H7 (cell line): ENCODE data around the gene THBS2. TPM values are rescaled to one million over a fixed set of nuclear protein-coding genes. Genes with fewer than 3 reads are reported as not detected.
A peak's percentile ranks its signal among the peaks of the same experiment; 100 is the strongest.
"Not testable (repeated sequence)": the region's sequence is repeated elsewhere in the genome, so short reads cannot be mapped to it uniquely, and the experiment has no call there.

Experiments
- DNase-seq: peaks from one replicate; pipeline ENCODE4 v3.0.0; 2012
- H3K27me3 ChIP-seq: 2 replicates; pipeline ENCODE4 v1.6.0; 2011; ENCODE audit warnings: mild to moderate bottlenecking, low read length; ENCODE audit not compliant: control insufficient read depth, insufficient read depth
- H3K36me3 ChIP-seq: replicated peaks from 2 replicates; pipeline ENCODE4 v1.5.1; 2011; ENCODE audit warnings: low read length; ENCODE audit not compliant: control insufficient read depth, insufficient read depth
- H3K4me3 ChIP-seq: 2 replicates; pipeline ENCODE4 v1.5.1; 2011; ENCODE audit warnings: low read depth, mild to moderate bottlenecking, control low read depth, low read length, moderate library complexity; ENCODE audit not compliant: insufficient read depth
- total RNA-seq: library from RNA; depleted of rRNA; stranded (reverse); fragments of >200 nt; shearing (Covaris generic); gene quantifications from 2 replicates; pipeline ENCODE4 v1.2.3, GENCODE V29; 2014; rRNA removed

The THBS2 gene
- 12.7 and 13.3 TPM in 2 replicates for total RNA-seq

DNA sequence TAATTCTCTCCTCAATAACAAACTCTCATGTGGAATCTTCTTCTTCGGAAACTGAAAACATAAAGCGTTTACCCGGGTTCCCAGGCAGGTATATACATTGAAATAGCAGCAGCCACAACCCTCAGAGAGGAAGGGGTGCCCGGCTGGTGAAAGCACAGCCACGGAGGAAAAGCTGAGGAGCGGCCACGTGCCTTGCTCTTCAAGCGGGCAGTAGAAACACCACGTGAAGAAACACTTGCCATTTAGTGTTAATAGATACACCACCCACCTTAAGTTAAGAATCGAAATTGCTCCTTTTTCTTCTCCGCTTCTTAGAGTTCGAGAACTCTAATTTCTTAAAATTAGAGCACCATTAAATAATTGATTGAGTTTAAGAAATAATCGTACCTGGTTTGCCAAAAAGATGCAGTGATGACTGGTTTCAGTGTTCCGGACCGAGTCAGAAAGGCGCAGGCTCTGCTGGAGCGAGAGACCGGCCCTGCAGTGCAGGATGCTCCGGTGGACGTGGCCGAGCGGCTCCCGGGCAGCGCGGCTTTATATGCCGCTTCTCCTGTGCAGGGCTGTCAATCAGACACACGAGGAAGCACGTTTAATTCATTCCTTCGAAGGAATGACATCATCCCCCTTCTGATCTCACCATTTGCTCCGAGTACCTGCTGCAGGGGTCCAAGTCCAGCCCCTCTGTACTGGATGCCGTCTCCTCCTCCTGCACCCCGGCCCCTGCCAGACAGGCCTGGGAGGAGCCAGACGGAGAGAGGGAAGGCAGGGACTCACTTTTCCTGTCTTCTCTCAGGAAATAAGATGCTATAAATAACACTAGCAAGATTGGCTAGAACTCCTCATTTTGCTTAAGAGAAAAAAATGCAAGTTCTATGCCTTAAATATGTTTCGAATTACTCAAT, at the start of gene THBS2:
Gene THBS2 (minus strand): TSS at position 510 of the 902 bp plus-strand sequence. CDS start 3,062 bp downstream, outside the sequence.
- H3K27me3 ChIP-seq: peaks cover 8% of the 10 kb centered on the region
- H3K36me3 ChIP-seq: no peaks in the 10 kb centered on the region
- DNase-seq: peak; percentile 75
- peak within 1 kb of the TSS; percentile 34 for H3K4me3 ChIP-seq

DNA sequence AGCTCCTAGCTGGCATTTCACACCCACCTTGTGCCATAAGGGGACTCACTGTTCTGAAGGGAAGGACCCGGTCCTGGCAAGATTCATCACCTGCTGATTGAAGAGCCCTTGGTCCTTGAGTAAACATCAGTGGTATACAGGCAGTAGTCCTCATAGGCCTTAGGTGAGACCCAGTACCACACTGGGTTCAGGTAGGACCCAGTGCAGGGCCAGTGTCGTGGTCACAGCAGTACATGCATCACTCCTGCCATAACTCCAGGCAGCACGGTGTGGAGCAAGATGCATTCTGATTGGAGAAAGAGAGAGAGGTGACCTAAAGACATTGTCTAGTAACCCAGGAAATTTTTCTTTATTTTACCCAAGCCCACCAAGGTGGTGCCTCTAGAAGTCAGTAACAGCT, 49.1 kb upstream of the THBS2 start:
- Histone ChIP-seq H3K4me3 (no peak overlapping the region), H3K27me3 (no peaks in the 10 kb centered on the region), H3K36me3 (no peaks in the 10 kb centered on the region)
- no peak for DNase-seq

- H3K4me3 ChIP-seq: no peak overlapping the region
- no peaks in the 10 kb centered on the region for H3K36me3 ChIP-seq
- no peak for DNase-seq
- no peaks in the 10 kb centered on the region for H3K27me3 ChIP-seq
Observed at GRCh38 chr6:169302255-169302654, 48.6 kb upstream of the THBS2 start.

DNA sequence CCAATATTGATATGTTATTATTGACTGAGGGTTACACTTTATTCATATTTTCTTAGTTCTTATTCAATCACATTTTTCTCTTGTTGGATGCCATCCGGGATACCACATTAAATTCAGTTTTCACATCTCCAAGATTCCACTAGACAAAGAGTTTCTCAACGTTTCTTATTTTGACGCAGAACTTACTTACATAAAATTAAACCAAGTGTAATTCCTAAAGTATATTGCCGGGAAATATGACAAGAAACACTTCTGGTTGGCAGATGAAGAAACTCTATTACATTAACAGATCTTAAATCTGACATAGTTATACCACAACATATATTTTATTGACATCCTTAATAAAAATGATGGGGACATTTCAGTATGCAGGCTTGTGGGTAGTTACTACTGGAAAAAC, 47.3 kb upstream of the THBS2 start:
- Histone ChIP-seq H3K27me3 (no peaks in the 10 kb centered on the region), H3K4me3 (no peak overlapping the region), H3K36me3 (no peaks in the 10 kb centered on the region)
- no peak for DNase-seq

DNA sequence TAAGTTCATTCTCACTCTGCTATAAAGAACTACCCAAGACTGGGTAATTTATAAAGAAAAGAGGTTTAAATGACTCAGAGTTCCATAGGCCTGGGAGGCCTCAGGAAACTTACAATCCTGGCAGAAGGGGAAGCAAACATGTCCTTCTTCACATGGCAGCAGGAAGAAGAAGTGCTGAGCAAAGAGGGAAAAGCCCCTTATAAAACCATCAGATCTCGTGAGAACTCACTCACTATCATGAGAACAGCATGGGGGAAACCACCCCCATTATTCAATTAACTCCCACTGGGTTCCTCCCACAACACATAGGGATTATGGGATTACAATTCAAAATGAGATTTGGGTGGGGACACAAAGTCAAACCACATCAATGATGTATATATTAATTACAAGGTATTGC, 45.0 kb upstream of the THBS2 start:
- H3K4me3 ChIP-seq, H3K27me3 ChIP-seq, DNase-seq, H3K36me3 ChIP-seq: not testable (repeated sequence)

DNA sequence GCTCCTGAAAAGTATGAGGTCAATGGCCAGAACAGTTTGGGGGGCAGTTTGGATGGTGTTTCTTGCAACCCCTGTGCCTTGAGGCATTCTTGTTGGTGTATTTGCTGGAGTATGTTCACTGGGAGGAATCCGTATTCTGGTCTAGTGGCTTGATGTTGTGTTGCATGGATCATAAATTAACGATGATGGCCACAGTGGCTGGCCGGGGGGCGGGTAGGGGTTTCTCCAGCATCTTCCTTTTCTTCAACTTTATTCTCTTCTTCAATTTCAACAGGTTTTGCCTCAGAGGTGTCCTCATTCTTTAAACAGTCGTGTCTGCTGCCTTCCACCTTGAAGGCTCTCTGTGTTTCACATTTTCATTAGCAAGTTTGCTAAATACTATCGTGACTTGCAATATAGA, 43.0 kb upstream of the THBS2 start:
- H3K36me3 ChIP-seq: no peaks in the 10 kb centered on the region
- DNase-seq: no peak
- H3K27me3 ChIP-seq: no peaks in the 10 kb centered on the region
- no peak overlapping the region for H3K4me3 ChIP-seq

- DNase-seq: no peak
- Histone ChIP-seq H3K36me3 (no peaks in the 10 kb centered on the region), H3K27me3 (no peaks in the 10 kb centered on the region), H3K4me3 (no peak overlapping the region)
Observed at GRCh38 chr6:169296170-169296569, 42.5 kb upstream of the THBS2 start.

DNA sequence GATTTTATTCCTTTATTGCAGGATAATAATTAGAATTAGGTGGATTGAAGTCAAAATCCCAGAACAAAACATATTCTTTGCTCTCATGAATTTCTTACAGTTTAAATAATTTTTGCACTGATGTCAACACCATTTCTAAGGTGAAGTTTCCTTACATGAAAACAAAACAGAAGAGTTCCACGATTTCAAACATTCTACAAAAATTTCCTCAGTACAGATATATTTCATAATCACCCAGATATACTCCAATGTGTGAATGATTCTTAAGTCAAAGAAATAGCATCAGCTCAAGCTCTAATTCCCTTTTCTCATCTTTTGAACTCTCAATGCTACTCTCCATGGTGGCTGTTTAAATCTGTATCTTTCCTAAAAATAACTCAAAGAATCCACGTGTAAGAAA, 39.5 kb upstream of the THBS2 start:
- no peak for DNase-seq
- Histone ChIP-seq H3K36me3 (no peaks in the 10 kb centered on the region), H3K27me3 (no peaks in the 10 kb centered on the region), H3K4me3 (no peak overlapping the region)

GRCh38 chr6:169292338-169293124, 38.9 kb upstream of the THBS2 start:
- DNase-seq: no peak
- no peaks in the 10 kb centered on the region for H3K27me3 ChIP-seq
- H3K4me3 ChIP-seq: no peak overlapping the region
- no peaks in the 10 kb centered on the region for H3K36me3 ChIP-seq

DNA sequence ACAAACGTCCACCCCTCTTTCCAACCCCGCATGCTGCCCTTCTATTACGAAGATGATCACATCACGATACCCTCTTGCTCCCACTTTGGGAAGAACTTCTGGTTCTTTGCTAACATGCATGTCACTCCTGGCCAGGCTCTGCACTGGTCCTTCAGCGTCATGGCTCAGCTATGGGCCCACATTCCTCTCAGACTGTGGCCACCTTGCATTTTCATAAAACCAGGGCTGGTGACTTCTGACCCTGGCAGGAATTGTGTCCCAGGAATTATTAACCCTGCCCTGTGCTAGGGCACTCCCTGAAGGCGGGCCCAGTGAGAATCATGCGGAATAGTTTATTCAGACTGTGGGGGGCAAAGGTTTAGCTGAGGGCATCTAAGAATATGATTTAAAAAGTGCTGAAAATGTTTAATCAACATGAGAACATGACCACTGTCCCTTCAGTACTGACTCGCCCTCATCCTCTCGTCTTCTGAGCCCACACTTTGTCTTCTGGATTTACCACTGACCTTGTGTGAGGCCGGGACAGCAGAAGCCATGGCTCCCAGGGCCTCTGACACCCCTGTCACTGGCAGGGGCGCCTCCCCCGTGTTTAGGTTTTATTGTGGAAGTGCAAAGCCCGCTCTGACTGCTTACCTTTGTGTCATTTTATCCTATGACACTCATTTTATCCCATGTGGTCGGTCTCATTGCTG, 38.1 kb upstream of the THBS2 start:
- no peaks in the 10 kb centered on the region for H3K36me3 ChIP-seq
- no peaks in the 10 kb centered on the region for H3K27me3 ChIP-seq
- no peak for DNase-seq
- H3K4me3 ChIP-seq: no peak overlapping the region

GRCh38 chr6:169291148-169291547, 37.5 kb upstream of the THBS2 start:
- H3K4me3 ChIP-seq: no peak overlapping the region
- no peak for DNase-seq
- H3K27me3 ChIP-seq: no peaks in the 10 kb centered on the region
- no peaks in the 10 kb centered on the region for H3K36me3 ChIP-seq

DNA sequence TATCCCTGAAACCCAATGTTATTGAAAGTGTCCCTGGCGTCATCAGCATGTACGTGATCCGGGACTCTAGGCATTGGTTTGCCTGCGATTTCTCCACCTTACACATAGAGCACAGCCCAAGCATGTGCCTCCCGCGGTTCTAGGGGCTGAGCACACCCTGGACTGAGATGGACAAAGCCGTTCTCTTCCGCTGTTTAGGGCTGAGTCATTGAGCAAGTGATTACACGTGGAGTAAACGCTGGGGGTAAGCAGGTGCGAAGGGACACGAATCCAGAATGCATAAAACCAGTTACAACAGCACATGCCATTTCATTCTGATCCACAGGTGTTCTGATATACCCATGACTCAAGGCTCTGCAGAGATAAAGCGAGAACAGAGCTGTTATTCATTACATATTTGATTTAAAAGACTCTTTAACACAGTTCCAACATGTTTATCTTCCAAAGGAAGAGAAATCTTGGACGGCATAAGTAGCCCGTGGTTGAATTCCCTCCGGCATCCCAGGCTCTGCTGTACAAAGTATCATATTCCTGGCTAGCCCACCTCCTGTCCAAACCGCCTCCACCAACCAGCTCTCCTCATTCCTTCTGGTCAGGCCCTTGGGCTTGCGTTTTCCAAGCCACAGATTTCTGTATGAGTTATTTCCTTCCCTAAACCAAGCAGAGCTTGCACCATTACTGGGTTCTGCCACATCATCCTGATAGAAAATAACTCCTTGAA, 36.1 kb upstream of the THBS2 start:
- no peaks in the 10 kb centered on the region for H3K36me3 ChIP-seq
- H3K4me3 ChIP-seq: no peak overlapping the region
- no peaks in the 10 kb centered on the region for H3K27me3 ChIP-seq
- no peak for DNase-seq

- no peaks in the 10 kb centered on the region for H3K36me3 ChIP-seq
- no peaks in the 10 kb centered on the region for H3K27me3 ChIP-seq
- H3K4me3 ChIP-seq: no peak overlapping the region
- no peak for DNase-seq
Observed at GRCh38 chr6:169289257-169289618, 35.6 kb upstream of the THBS2 start.

DNA sequence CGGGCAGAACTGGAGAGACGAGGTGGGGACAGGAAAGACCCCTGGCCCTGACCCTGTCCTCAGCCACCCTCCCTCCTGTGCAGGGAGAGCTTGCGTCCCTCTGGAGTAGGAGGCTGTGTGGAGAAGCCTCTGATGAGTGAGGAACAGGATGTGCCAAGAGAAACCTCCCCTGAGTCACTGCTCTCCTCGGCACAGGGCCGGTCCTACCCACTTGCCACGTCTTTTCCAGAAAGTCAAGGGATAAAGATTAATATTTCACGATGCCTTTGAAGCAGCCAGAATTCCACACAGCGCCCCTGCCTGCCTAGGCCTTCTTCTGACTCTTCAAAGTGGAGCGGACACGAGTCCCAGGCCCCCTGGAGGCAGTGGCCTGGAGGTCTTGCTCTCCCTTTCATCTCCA, 34.9 kb upstream of the THBS2 start:
- no peaks in the 10 kb centered on the region for H3K36me3 ChIP-seq
- H3K4me3 ChIP-seq: no peak overlapping the region
- DNase-seq: no peak
- H3K27me3 ChIP-seq: no peaks in the 10 kb centered on the region
